WERI-Rb-1 (cell line): ENCODE results near the gene LSR.

Experiments
- DNase-seq: peaks from one replicate; pipeline ENCODE4 v3.0.0-alpha.2; 2020
- H3K27ac ChIP-seq: fragments of 250-450 bp; sonication (Bioruptor Pico); 2 replicates; pipeline ENCODE4 v1.5.1; 2020; ENCODE audit warnings: mild to moderate bottlenecking, moderate library complexity
- H3K27me3 ChIP-seq: fragments of 250-450 bp; sonication (Bioruptor Pico); 2 replicates; pipeline ENCODE4 v1.5.1; 2021; ENCODE audit warnings: mild to moderate bottlenecking, low read depth, moderate library complexity; ENCODE audit not compliant: insufficient read depth, severe bottlenecking
- H3K36me3 ChIP-seq: fragments of 250-450 bp; sonication (Bioruptor Pico); 2 replicates; pipeline ENCODE4 v1.5.1; 2020; ENCODE audit warnings: mild to moderate bottlenecking, moderate library complexity
- H3K4me3 ChIP-seq: 2 replicates; pipeline ENCODE4 v1.5.1; 2011; ENCODE audit warnings: low read depth, mild to moderate bottlenecking, control low read depth, low read length
- H3K9me3 ChIP-seq: fragments of 250-450 bp; sonication (Bioruptor Pico); 2 replicates; pipeline ENCODE4 v1.5.1; 2021; ENCODE audit warnings: mild to moderate bottlenecking, moderate library complexity; ENCODE audit not compliant: severe bottlenecking
- TF ChIP-seq, protein P1 (sequence below): IDR thresholded peaks from 2 replicates; pipeline ENCODE4 v1.5.1; 2011; ENCODE audit warnings: low read depth, mild to moderate bottlenecking, control low read depth, inconsistent platforms, low read length

Gene LSR

DNA sequence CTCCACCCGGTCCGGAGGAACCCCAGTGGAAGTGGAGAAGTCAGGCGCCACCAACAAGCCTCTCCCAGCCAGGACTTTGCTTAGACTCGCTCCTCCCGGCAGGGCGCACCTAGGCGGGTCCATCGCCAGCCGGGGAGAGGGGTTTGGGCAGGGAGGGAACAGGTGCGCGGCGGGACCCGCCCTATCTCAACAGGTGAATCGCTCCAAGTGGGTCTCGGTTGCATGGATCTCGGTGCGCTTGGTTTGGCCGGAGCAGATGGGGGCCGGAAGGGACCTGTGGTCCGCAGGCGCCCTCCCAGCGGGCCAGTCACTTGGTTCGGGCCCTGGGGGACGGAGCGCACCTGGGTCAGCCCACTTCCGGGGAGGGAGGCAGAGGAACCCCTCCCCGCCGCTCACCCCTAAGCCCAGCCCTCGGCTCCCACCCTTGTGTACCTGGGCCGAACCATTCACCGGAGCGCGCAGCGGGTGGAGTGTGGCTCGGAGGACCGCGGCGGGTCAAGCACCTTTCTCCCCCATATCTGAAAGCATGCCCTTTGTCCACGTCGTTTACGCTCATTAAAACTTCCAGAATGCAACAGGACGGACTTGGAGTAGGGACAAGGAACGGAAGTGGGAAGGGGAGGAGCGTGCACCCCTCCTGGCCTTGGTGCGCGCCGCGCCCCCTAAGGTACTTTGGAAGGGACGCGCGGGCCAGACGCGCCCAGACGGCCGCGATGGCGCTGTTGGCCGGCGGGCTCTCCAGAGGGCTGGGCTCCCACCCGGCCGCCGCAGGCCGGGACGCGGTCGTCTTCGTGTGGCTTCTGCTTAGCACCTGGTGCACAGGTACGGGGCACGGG lies at the start of gene LSR:
Gene LSR, plus strand, starts transcription at position 693 of the 836 bp plus-strand sequence. Its CDS starts 21 bp downstream, at position 714.
- Histone ChIP-seq H3K27ac (peak within 1 kb of the TSS; percentile 96), H3K36me3 (peaks cover 39% of the 10 kb centered on the region), H3K9me3 (no peaks in the 10 kb centered on the region), H3K27me3 (no peaks in the 10 kb centered on the region), H3K4me3 (peak within 1 kb of the TSS; percentile 71)
- peak; percentile 94 for DNase-seq
- TF ChIP-seq, protein P1, sequence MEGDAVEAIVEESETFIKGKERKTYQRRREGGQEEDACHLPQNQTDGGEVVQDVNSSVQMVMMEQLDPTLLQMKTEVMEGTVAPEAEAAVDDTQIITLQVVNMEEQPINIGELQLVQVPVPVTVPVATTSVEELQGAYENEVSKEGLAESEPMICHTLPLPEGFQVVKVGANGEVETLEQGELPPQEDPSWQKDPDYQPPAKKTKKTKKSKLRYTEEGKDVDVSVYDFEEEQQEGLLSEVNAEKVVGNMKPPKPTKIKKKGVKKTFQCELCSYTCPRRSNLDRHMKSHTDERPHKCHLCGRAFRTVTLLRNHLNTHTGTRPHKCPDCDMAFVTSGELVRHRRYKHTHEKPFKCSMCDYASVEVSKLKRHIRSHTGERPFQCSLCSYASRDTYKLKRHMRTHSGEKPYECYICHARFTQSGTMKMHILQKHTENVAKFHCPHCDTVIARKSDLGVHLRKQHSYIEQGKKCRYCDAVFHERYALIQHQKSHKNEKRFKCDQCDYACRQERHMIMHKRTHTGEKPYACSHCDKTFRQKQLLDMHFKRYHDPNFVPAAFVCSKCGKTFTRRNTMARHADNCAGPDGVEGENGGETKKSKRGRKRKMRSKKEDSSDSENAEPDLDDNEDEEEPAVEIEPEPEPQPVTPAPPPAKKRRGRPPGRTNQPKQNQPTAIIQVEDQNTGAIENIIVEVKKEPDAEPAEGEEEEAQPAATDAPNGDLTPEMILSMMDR = peak; percentile 5; the same call in 1 of the 2 replicates

- Histone ChIP-seq H3K9me3 (no peaks in the 10 kb centered on the region), H3K4me3 (no peak overlapping the region), H3K27ac (no peak overlapping the region), H3K36me3 (no peaks in the 10 kb centered on the region), H3K27me3 (no peaks in the 10 kb centered on the region)
- TF ChIP-seq, protein P1 = no peak
- no peak for DNase-seq
Measured at GRCh38 chr19:35199481-35199880, 49.3 kb upstream of the LSR start.

- no peaks in the 10 kb centered on the region for H3K36me3 ChIP-seq
- TF ChIP-seq, protein P1 = no peak
- no peak overlapping the region for H3K27ac ChIP-seq
- no peaks in the 10 kb centered on the region for H3K9me3 ChIP-seq
- no peaks in the 10 kb centered on the region for H3K27me3 ChIP-seq
- DNase-seq = no peak
- no peak overlapping the region for H3K4me3 ChIP-seq
Measured at GRCh38 chr19:35202722-35203688, 45.8 kb upstream of the LSR start.

DNA sequence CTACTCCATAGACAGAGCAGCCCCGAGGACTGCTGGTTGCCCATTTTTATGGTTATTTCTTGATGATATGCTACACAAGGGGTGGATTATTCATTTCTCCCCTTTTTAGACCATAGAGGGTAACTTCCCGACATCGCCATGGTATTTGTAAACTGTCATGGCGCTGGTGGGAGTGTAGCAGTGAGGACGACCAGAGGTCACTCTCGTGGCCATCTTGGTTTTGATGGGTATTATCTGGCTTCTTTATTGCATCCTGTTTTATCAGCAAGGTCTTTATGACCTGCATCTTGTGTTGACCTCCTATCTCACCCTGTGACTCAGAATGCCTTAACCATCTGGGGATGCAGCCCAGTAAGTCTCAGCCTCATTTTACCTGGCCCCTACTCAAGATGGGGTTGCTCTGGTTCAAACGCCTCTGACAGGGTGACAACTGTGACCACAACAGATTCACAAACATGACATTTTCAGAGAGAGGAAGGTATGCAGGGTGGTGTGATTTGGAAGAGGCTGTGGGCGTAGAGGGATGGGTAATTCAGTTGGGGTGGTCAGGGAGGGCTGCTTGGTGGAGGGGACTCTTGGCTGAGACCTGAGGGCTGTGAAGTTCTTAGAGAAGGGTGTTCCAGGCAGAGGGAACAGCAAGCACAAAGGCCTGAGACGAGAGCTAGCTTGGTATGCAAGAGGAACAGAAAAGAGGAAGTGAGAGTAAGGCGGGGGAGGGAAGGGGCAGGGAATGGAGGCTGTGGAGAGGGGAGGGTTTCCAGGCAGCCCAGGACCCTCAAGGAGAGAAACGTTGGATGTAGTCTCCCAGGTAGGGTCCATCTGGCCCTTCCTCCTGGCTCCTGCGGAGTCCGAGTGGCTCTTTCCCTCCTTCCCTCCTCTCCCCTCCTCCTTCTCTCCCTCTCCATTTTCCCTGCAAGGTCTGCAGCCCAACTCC lies 43.7 kb upstream of the LSR start:
- no peak for DNase-seq
- TF ChIP-seq, protein P1 = no peak
- Histone ChIP-seq H3K4me3 (no peak overlapping the region), H3K36me3 (no peaks in the 10 kb centered on the region), H3K27ac (no peak overlapping the region), H3K9me3 (no peaks in the 10 kb centered on the region), H3K27me3 (no peaks in the 10 kb centered on the region)

GRCh38 chr19:35205733-35206323 lies 43.0 kb upstream of the LSR start:
- Histone ChIP-seq H3K36me3 (no peaks in the 10 kb centered on the region), H3K9me3 (no peaks in the 10 kb centered on the region), H3K27me3 (no peaks in the 10 kb centered on the region), H3K4me3 (no peak overlapping the region), H3K27ac (no peak overlapping the region)
- TF ChIP-seq, protein P1 = no peak
- no peak for DNase-seq
